ACHN (cell line): ENCODE data around the gene DCAF17.
A peak's percentile ranks its signal among the peaks of the same experiment; 100 is the strongest.
"Not testable (repeated sequence)": the region's sequence is repeated elsewhere in the genome, so short reads cannot be mapped to it uniquely, and the experiment has no call there.

Source experiments
- DNase-seq: peaks from one replicate; pipeline ENCODE4 v3.0.0-alpha.2; 2015
- in situ Hi-C: cut with HindIII; loops from 2 replicates; pipeline ENCODE4 v1.10.0; 2017; ENCODE audit warnings: low sequenced_read_pairs, low pct_ligation_motif_present, low pct_unique_long_range_greater_than_20kb

DCAF17 gene

GRCh38 chr2:171492664-171493063 lies 58.6 kb downstream of the DCAF17 start:
- DNase-seq: no peak

GRCh38 chr2:171497664-171498063 lies 63.6 kb downstream of the DCAF17 start:
- in situ Hi-C loops, DNase-seq: not testable (repeated sequence)

More at GRCh38 chr2:171492664-171493063, 58.6 kb downstream of the DCAF17 start:
- in situ Hi-C loops: no loop called here

- in situ Hi-C loops: no loop called here
- DNase-seq: no peak
These were observed 71.3 kb downstream of the DCAF17 start for GRCh38 chr2:171505374-171505773.

GRCh38 chr2:171509945-171510731 lies 76.1 kb downstream of the DCAF17 start:
- no peak for DNase-seq
- in situ Hi-C loops: no loop called here

DNA sequence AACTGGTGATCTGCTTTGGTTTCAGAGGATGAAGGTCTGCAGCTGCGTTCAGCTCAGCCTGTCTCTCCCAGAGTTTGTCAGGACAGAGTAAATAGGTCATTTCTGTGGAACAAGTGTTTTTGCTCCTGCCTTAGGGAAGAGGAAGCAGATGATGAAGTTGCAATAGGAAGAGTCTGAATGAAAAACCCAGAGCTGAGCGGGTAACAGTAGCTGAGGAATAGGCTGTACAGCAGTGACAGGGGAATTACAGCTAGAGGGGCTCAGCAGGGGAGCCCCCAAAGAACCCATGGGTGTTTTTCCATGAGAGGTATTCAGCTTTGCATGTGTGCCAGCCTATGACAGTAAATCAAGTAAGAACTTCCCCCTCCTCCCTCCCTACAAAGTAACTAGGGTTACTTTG lies 78.0 kb downstream of the DCAF17 start:
- in situ Hi-C loops: no loop called here
- DNase-seq: no peak

DNA sequence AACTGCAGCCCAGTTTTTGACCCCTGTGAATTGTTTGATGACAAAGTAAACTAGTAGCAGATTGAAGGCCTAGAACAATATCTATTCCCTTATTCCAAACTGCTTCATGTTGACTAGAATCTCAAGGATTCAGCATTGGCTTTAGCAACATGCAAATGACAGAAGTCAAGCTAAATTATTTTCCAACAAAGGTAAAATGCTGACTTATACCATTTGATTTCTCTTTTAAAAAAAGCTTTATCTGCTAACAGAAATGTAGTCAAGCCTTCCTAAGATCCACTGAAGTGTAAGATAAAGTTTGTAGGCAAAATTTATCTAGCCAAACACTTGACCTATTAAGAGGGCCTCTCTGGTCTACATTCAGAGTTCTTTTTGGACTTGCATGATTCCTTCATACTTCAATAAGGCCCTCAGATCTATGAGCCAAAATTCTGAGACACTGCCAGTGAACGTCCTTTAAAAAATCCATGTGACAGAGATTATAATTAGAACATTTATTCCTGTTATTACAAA lies 78.7 kb downstream of the DCAF17 start:
- in situ Hi-C loops: no loop called here
- no peak for DNase-seq

- no peak for DNase-seq
- in situ Hi-C loops: no loop called here
These were observed 79.7 kb downstream of the DCAF17 start for GRCh38 chr2:171513719-171514160.

- DNase-seq: no peak
- in situ Hi-C loops: no loop called here
These were observed 81.0 kb downstream of the DCAF17 start for GRCh38 chr2:171514908-171515582.

DNA sequence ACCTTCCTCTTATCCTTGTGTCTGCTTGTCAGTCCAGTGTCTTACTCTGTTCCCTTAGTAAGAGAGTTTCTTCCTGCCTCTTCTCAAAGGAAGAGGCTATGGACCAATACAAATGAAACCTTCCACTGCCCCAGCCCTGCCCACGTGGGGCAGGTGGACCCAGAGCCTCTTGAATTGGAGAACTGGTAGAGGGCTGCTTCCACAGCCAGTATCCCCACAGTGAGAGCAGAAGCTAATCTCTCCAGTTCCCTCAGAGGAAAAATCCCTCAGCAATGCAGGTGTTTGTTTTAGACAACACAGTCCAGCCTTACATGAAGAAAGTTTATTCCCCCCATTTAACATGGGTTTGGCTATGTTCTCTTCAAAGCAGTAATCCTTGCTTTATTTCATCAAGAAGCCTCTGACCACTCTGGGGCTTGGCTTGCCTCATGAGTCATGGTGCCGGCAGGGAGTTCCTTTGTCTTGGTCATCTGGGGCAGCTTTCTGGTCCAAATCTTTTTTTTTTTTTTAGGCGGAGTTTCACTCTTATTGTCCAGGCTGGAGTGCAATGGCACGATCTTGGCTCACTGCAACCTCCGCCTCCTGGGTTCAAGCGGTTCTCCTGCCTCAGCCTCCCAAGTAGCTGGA lies 81.8 kb downstream of the DCAF17 start:
- in situ Hi-C loops: no loop called here
- no peak for DNase-seq

GRCh38 chr2:171516793-171517192 lies 82.8 kb downstream of the DCAF17 start:
- no peak for DNase-seq
- in situ Hi-C loops: no loop called here

- no peak for DNase-seq
- in situ Hi-C loops: no loop called here
These were observed 86.4 kb downstream of the DCAF17 start for GRCh38 chr2:171520471-171520870.

- in situ Hi-C loops: no loop called here
- DNase-seq: no peak
These were observed 87.5 kb downstream of the DCAF17 start for GRCh38 chr2:171521361-171522051.

DNA sequence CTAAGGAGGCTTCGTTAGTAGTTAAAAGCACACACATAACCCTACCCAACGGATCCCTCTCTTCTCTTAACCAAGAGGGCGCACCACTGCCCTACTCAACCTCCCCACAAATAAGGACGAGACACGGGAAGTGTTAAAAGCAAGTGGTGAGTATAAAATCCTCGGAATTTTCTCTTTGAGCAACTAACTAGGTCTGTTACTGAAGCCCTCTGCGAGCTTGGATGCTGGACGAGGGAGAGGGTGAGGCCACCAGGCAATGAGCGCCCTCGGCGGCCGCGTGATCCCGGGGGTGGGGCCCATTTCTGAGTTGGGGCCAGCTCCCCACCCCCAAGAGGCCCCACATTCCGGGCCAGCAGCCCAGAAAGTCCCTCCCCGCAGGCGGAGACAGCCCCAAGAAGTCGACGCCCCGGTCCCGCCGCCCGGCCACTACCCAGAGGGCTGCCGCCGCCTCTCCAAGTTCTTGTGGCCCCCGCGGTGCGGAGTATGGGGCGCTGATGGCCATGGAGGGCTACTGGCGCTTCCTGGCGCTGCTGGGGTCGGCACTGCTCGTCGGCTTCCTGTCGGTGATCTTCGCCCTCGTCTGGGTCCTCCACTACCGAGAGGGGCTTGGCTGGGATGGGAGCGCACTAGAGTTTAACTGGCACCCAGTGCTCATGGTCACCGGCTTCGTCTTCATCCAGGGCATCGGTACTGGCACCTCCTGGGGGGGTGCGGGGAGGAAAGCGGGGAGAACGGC lies 88.2 kb downstream of the DCAF17 start, which contains the start of gene CYBRD1:
Gene CYBRD1, plus strand, starts transcription at position 423 of the 736 bp plus-strand sequence. Its CDS starts 72 bp downstream, at position 495.
- in situ Hi-C loops: no loop called here
- DNase-seq: peak; percentile 88

- peak; percentile 45 for DNase-seq
- in situ Hi-C loops: no loop called here
These were observed 88.7 kb downstream of the DCAF17 start for GRCh38 chr2:171522788-171523087.

DNA sequence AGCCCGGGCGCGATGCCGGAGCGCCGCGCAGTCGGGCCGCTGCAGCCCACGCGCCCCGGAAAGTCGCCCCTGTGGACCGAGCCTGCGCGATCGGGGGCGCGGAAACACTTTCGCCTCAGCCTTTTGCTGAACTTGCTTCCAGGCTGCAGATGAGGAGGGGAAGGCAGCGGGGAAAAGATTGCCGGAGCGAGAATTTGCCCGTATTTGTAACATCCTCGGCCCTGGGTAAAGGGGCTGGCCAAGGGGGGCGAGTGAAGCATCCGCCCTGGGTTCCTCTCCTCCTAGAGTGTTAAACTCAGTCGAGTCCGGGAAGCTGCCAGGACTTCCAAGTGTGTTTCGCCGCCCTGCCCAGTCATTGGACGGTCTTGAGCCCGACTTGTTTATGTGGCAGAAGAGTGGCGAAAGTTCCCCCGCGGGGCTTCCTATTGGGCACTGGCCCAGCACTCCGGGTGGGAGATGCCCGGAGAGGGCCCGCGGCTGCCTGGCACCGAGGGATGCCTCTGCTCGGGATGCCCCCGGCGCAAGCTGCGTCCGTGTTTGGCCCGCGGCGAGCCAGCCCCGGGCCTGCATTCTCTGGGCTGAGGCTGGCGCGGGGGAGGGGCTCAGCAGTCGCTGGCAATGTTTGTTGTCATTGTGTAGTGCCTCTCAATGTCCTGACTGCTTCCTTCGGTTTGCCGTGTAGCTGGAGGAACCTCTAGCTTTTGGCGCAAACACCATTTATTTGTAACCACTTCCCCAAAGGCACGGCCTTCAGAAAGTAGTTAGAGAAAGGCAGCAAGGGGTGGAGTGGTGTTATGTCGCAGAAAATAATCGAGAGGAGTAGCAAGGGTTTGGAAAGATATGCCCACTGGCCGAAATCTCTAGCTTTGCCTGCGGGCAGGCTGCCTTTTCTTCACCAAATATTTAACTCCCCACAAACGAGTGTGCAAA lies 89.3 kb downstream of the DCAF17 start:
- in situ Hi-C loops: no loop called here
- peak; percentile 70 for DNase-seq

GRCh38 chr2:171524018-171524401 lies 90.0 kb downstream of the DCAF17 start:
- peak; percentile 46 for DNase-seq
- in situ Hi-C loops: no loop called here

DNA sequence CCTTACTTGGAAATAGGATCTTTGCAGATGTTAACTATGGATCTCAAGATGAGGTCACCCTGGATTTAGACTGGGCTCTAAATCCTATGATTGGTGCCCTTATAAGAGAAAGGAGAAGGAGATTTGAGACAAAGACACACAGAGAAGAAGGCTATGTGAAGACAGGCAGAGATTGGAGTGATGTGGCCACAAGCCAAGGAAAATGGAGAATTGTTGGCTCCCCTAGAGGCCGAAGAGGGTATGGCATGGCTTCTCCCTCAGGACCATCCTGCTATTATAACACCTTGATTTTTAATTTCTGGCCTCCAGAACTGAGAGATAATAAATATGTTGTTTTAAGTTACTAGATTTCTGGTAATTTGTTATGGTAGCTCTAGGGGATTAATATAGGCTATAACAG lies 95.9 kb downstream of the DCAF17 start:
- in situ Hi-C loops: no loop called here
- DNase-seq: peak; percentile 35
